Astrocyte (in vitro differentiated cells and primary cell): ENCODE measurements around the gene FOXK2. TPM values are rescaled to one million over a fixed set of nuclear protein-coding genes. Genes with fewer than 3 reads are reported as not detected.

Experiments
- DNase-seq: peaks from one replicate; pipeline ENCODE4 v3.0.0-alpha.2; 2010; ENCODE audit warnings: low read depth
- FAIRE-seq: peaks from 2 replicates; lab custom pipeline; 2011; peaks lifted over from hg19 to GRCh38; lab: Jason Lieb, UNC
- H2AFZ ChIP-seq: 2 replicates; pipeline ENCODE4 v1.6.0; 2012; ENCODE audit warnings: low read depth, low read length, inconsistent platforms
- H3K27ac ChIP-seq: 2 replicates; pipeline ENCODE4 v1.5.1; 2011; ENCODE audit warnings: low read depth, low read length, inconsistent platforms
- H3K27me3 ChIP-seq: 2 replicates; pipeline ENCODE4 v1.6.0; 2011; ENCODE audit warnings: low read length, inconsistent platforms; ENCODE audit not compliant: insufficient read depth
- H3K36me3 ChIP-seq: 2 replicates; pipeline ENCODE4 v1.5.1; 2011; ENCODE audit warnings: low read length, inconsistent platforms; ENCODE audit not compliant: insufficient read depth
- H3K4me1 ChIP-seq: 2 replicates; pipeline ENCODE4 v1.5.1; 2011; ENCODE audit warnings: low read length, inconsistent platforms; ENCODE audit not compliant: insufficient read depth
- H3K4me2 ChIP-seq: 2 replicates; pipeline ENCODE4 v1.6.0; 2012; ENCODE audit warnings: low read length, inconsistent platforms
- H3K4me3 ChIP-seq: 2 replicates; pipeline ENCODE4 v1.5.1; 2011; ENCODE audit warnings: low read depth, mild to moderate bottlenecking, low read length, inconsistent platforms; ENCODE audit not compliant: insufficient read depth
- H3K79me2 ChIP-seq: 2 replicates; pipeline ENCODE4 v1.6.0; 2012; ENCODE audit warnings: mild to moderate bottlenecking, low read length, inconsistent platforms; ENCODE audit not compliant: insufficient read depth
- H3K9ac ChIP-seq: 2 replicates; pipeline ENCODE4 v1.6.0; 2012; ENCODE audit warnings: mild to moderate bottlenecking, low read length, inconsistent platforms
- H3K9me3 ChIP-seq: 2 replicates; pipeline ENCODE4 v1.5.1; 2012; ENCODE audit warnings: low read depth, mild to moderate bottlenecking, low read length, inconsistent platforms; ENCODE audit not compliant: insufficient read depth
- H4K20me1 ChIP-seq: 2 replicates; pipeline ENCODE4 v1.6.0; 2012; ENCODE audit warnings: low read length, inconsistent platforms; ENCODE audit not compliant: insufficient read depth
- H3K27ac Mint-ChIP-seq: one replicate; pipeline ENCODE4 v1.8.0; 2021; ENCODE audit warnings: mild to moderate bottlenecking, mixed read lengths; ENCODE audit not compliant: unreplicated experiment
- H3K27me3 Mint-ChIP-seq: one replicate; pipeline ENCODE4 v1.8.0; 2021; ENCODE audit warnings: low read depth, mixed read lengths; ENCODE audit not compliant: unreplicated experiment
- H3K36me3 Mint-ChIP-seq: one replicate; pipeline ENCODE4 v1.8.0; 2021; ENCODE audit warnings: low read depth, mixed read lengths; ENCODE audit not compliant: unreplicated experiment
- H3K4me1 Mint-ChIP-seq: one replicate; pipeline ENCODE4 v1.8.0; 2021; ENCODE audit warnings: low read depth, mixed read lengths; ENCODE audit not compliant: unreplicated experiment
- H3K4me3 Mint-ChIP-seq: one replicate; pipeline ENCODE4 v1.8.0; 2021; ENCODE audit warnings: mild to moderate bottlenecking, moderate library complexity, mixed read lengths; ENCODE audit not compliant: unreplicated experiment
- H3K9me3 Mint-ChIP-seq: one replicate; pipeline ENCODE4 v1.8.0; 2021; ENCODE audit warnings: mild to moderate bottlenecking, mixed read lengths; ENCODE audit not compliant: unreplicated experiment
- CTCF ChIP-seq: IDR thresholded peaks from 2 replicates; pipeline ENCODE4 v1.5.1; 2011; ENCODE audit warnings: low read depth, mild to moderate bottlenecking, inconsistent platforms, low read length, moderate library complexity; ENCODE audit not compliant: insufficient read depth
- EZH2 ChIP-seq: IDR thresholded peaks from 2 replicates; pipeline ENCODE4 v1.6.1; 2012; ENCODE audit warnings: mild to moderate bottlenecking, low read length, inconsistent platforms; ENCODE audit not compliant: insufficient read depth
- total RNA-seq: library from RNA; stranded (reverse); gene quantifications from 2 replicates; pipeline ENCODE4 v1.2.1, GENCODE V29; 2021

The FOXK2 gene
- total RNA-seq, 1 donor from 2014 or later, result 68.0 TPM

- peak overlapping the region; percentile 41 for H2AFZ ChIP-seq
- Mint-ChIP-seq H3K9me3 (no peaks in the 10 kb centered on the region), H3K27ac (peak overlapping the region; percentile 87), H3K4me3 (no peak overlapping the region), H3K36me3 (peaks cover 18% of the 10 kb centered on the region), H3K4me1 (peaks cover 5% of the 10 kb centered on the region), H3K27me3 (no peaks in the 10 kb centered on the region)
- TF ChIP-seq EZH2 (no peak), CTCF (no peak)
- peaks cover 7% of the 10 kb centered on the region for H4K20me1 ChIP-seq
- peaks cover 4% of the 10 kb centered on the region for H3K36me3 ChIP-seq
- H3K27ac ChIP-seq, result peak overlapping the region; percentile 50
- peaks cover 8% of the 10 kb centered on the region for H3K4me1 ChIP-seq
- H3K27me3 ChIP-seq, result no peaks in the 10 kb centered on the region
- H3K79me2 ChIP-seq, result peaks cover 29% of the 10 kb centered on the region
- DNase-seq, result peak; percentile 66
- H3K9me3 ChIP-seq, result no peaks in the 10 kb centered on the region
- H3K4me2 ChIP-seq, result peak overlapping the region; percentile 98
- peak overlapping the region; percentile 80 for H3K9ac ChIP-seq
- H3K4me3 ChIP-seq, result peak overlapping the region; percentile 71
- FAIRE-seq, result no peak
Observed at GRCh38 chr17:82592767-82593589, 73.4 kb downstream of the FOXK2 start.

- Mint-ChIP-seq H3K27ac (no peak overlapping the region), H3K9me3 (no peaks in the 10 kb centered on the region), H3K4me3 (no peak overlapping the region), H3K36me3 (peaks cover 17% of the 10 kb centered on the region), H3K27me3 (no peaks in the 10 kb centered on the region), H3K4me1 (peaks cover 7% of the 10 kb centered on the region)
- Histone ChIP-seq H3K9ac (peak overlapping the region; percentile 80), H4K20me1 (peaks cover 7% of the 10 kb centered on the region), H3K79me2 (peaks cover 32% of the 10 kb centered on the region), H3K4me2 (peak overlapping the region; percentile 98), H3K4me3 (peak overlapping the region; percentile 71), H3K9me3 (no peaks in the 10 kb centered on the region), H3K36me3 (peaks cover 2% of the 10 kb centered on the region), H2AFZ (peak overlapping the region; percentile 41), H3K27ac (peak overlapping the region; percentile 50), H3K27me3 (no peaks in the 10 kb centered on the region), H3K4me1 (peaks cover 14% of the 10 kb centered on the region)
- DNase-seq (no peak), FAIRE-seq (no peak)
- TF ChIP-seq EZH2, result no peak
- no peak for TF ChIP-seq CTCF
Observed at GRCh38 chr17:82593590-82594087, 74.1 kb downstream of the FOXK2 start.

GRCh38 chr17:82594571-82594970, 75.0 kb downstream of the FOXK2 start:
- peaks cover 17% of the 10 kb centered on the region for H3K36me3 Mint-ChIP-seq
- no peak overlapping the region for H3K4me3 Mint-ChIP-seq
- Histone ChIP-seq H3K4me1 (peaks cover 17% of the 10 kb centered on the region), H3K27ac (no peak overlapping the region), H3K79me2 (peaks cover 36% of the 10 kb centered on the region), H3K27me3 (no peaks in the 10 kb centered on the region), H2AFZ (no peak overlapping the region), H3K9me3 (no peaks in the 10 kb centered on the region), H3K36me3 (peaks cover 2% of the 10 kb centered on the region), H3K4me3 (no peak overlapping the region), H4K20me1 (peaks cover 7% of the 10 kb centered on the region), H3K9ac (no peak overlapping the region), H3K4me2 (no peak overlapping the region)
- FAIRE-seq (no peak), DNase-seq (no peak)
- peak overlapping the region; percentile 72 for H3K27ac Mint-ChIP-seq
- peaks cover 12% of the 10 kb centered on the region for H3K4me1 Mint-ChIP-seq
- no peak for TF ChIP-seq CTCF
- H3K9me3 Mint-ChIP-seq, result no peaks in the 10 kb centered on the region
- H3K27me3 Mint-ChIP-seq, result no peaks in the 10 kb centered on the region
